HEK293 (cell line): ENCODE measurements around the gene CLCN3.

ENCODE experiments used
- CTCF ChIA-PET: fragments of 350-600 bp; formaldehyde crosslinking; extraction: SDS; loops from one replicate; lab custom pipeline; 2021; ENCODE audit warnings: antibody characterized with exemption; lab: Yijun Ruan, JAX
- POLR2A ChIA-PET: fragments of 300-600 bp; formaldehyde crosslinking; extraction: SDS; loops from one replicate; lab custom pipeline; 2020; ENCODE audit warnings: antibody characterized with exemption, inconsistent platforms; lab: Yijun Ruan, JAX
- H3K27ac ChIP-seq: fragments of 200-500 bp; sonication (Bioruptor generic); 2 replicates; pipeline ENCODE4 v1.5.1; 2014; ENCODE audit warnings: low read depth, low read length, control low read depth, inconsistent platforms; ENCODE audit errors: extremely low read depth
- H3K36me3 ChIP-seq, 2 experiments: fragments of 200-500 bp in 1 of 2; sonication (Bioruptor generic) in 1 of 2; 1 replicate in 1 of 2; 2 replicates in 1 of 2; pipeline ENCODE4 v1.5.1; 2014 to 2017; ENCODE audit warnings: inconsistent platforms in 2 of 2, low read length in 2 of 2; ENCODE audit not compliant: control insufficient read depth in 2 of 2, insufficient read depth in 1 of 2
- H3K4me1 ChIP-seq: fragments of 200-500 bp; sonication (Bioruptor generic); 2 replicates; pipeline ENCODE4 v1.5.1; 2014; ENCODE audit warnings: mild to moderate bottlenecking, low read length, inconsistent platforms; ENCODE audit not compliant: control insufficient read depth, insufficient read depth
- H3K4me3 ChIP-seq: 2 replicates; pipeline ENCODE4 v1.5.1; 2011; ENCODE audit warnings: low read depth, mild to moderate bottlenecking, control low read depth, low read length, moderate library complexity
- H3K9me3 ChIP-seq: fragments of 200-500 bp; sonication (Bioruptor generic); 2 replicates; pipeline ENCODE4 v1.5.1; 2014; ENCODE audit warnings: low read depth, low read length, inconsistent platforms; ENCODE audit not compliant: control insufficient read depth, insufficient read depth
- GLI4 ChIP-seq: fragments of 450-650 bp; formaldehyde crosslinking; IDR thresholded peaks from 2 replicates; pipeline ENCODE4 v1.5.1; 2016; ENCODE audit warnings: missing biosample characterization, missing genetic modification characterization
- HOXC10 ChIP-seq: sonication (generic); formaldehyde crosslinking; IDR thresholded peaks from 2 replicates; pipeline ENCODE4 v1.8.1; 2023; ENCODE audit warnings: mild to moderate bottlenecking, missing genetic modification reagents
- KLF7 ChIP-seq: fragments of 450-650 bp; formaldehyde crosslinking; IDR thresholded peaks from 2 replicates; pipeline ENCODE4 v1.5.1; 2016; ENCODE audit warnings: missing biosample characterization, missing genetic modification characterization, borderline replicate concordance
- ZBTB20 ChIP-seq: fragments of 450-650 bp; formaldehyde crosslinking; IDR thresholded peaks from 2 replicates; pipeline ENCODE4 v1.5.1; 2016; ENCODE audit warnings: missing biosample characterization, missing genetic modification characterization
- ZNF146 ChIP-seq: fragments of 450-650 bp; formaldehyde crosslinking; IDR thresholded peaks from 2 replicates; pipeline ENCODE4 v1.5.1; 2016; ENCODE audit warnings: missing biosample characterization, missing genetic modification characterization
- ZNF184 ChIP-seq: fragments of 450-650 bp; IDR thresholded peaks from 2 replicates; pipeline ENCODE4 v1.5.1; 2018; ENCODE audit warnings: missing biosample characterization, mild to moderate bottlenecking, missing genetic modification characterization
- ZNF274 ChIP-seq, 2 experiments: fragments of 200-500 bp in 1 of 2; fragments of 450-650 bp in 1 of 2; sonication (Bioruptor generic) in 1 of 2; formaldehyde crosslinking in 1 of 2; IDR thresholded peaks; 2 replicates each; pipeline versions ENCODE4 v1.5.1 to v1.6.1; 2014 to 2016; ENCODE audit warnings: borderline replicate concordance in 1 of 2, inconsistent platforms in 1 of 2, low read length in 1 of 2, missing biosample characterization in 1 of 2, missing genetic modification characterization in 1 of 2
- ZNF324 ChIP-seq: fragments of 450-650 bp; formaldehyde crosslinking; IDR thresholded peaks from 2 replicates; pipeline ENCODE4 v1.5.1; 2016; ENCODE audit warnings: missing biosample characterization, missing genetic modification characterization
- TF ChIP-seq, protein P1 (sequence below): fragments of 450-650 bp; formaldehyde crosslinking; IDR thresholded peaks from 2 replicates; pipeline ENCODE4 v1.5.1; 2016; ENCODE audit warnings: missing biosample characterization, missing genetic modification characterization
- TF ChIP-seq, protein P2 (sequence below): sonication (generic); formaldehyde crosslinking; IDR thresholded peaks from 2 replicates; pipeline ENCODE4 v1.8.1; 2022; ENCODE audit warnings: mild to moderate bottlenecking, moderate library complexity, missing genetic modification reagents
- TF ChIP-seq, protein P3 (sequence below): fragments of 450-650 bp; formaldehyde crosslinking; IDR thresholded peaks from 2 replicates; pipeline ENCODE4 v1.5.1; 2016; ENCODE audit warnings: missing biosample characterization, missing genetic modification characterization
- TF ChIP-seq, protein P4 (sequence below): fragments of 450-650 bp; formaldehyde crosslinking; IDR thresholded peaks from 2 replicates; pipeline ENCODE4 v1.5.1; 2016; ENCODE audit warnings: missing biosample characterization, missing genetic modification characterization, low read depth

The CLCN3 gene

DNA sequence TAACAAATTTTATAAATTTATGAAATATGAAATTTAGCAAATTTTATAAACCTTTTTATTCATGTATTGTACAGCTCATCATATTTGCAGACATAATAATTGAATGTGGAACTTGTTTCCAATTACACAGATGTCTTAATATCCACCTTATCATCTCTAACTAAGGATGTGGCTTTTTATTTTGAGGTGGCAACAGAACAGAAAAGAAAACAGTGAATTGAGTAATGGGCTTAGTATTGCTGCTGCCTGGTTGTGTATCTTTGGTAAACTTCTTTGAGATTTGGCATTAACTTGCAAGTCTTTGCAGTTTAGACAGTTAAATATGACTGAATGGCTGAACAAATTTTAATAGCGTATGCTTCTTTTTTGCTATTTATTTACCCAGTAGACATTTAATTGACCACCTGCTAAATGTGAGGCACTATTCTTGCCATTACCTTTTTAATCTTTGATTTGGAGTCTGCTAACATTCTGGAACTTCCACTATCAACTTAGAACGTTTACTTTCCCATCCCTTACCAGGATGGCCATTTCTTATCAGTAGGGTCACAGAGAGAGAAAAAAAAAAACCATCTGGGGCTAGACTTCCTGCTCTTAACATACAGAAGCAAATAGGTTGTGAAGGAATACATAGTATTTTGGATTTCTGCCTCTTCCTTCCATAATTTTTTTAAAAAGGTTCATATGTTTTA lies 44.8 kb downstream of the CLCN3 start:
- no peaks in the 10 kb centered on the region for H3K9me3 ChIP-seq
- H3K4me3 ChIP-seq = no peak overlapping the region
- CTCF ChIA-PET = no interaction called here
- H3K36me3 ChIP-seq = peaks cover 0 to 6% of the 10 kb centered on the region in 2 experiments; a peak in 1 of 3 replicates
- POLR2A ChIA-PET = no interaction called here
- peaks cover 26% of the 10 kb centered on the region for H3K4me1 ChIP-seq
- no peak overlapping the region for H3K27ac ChIP-seq
- TF ChIP-seq, protein P1, sequence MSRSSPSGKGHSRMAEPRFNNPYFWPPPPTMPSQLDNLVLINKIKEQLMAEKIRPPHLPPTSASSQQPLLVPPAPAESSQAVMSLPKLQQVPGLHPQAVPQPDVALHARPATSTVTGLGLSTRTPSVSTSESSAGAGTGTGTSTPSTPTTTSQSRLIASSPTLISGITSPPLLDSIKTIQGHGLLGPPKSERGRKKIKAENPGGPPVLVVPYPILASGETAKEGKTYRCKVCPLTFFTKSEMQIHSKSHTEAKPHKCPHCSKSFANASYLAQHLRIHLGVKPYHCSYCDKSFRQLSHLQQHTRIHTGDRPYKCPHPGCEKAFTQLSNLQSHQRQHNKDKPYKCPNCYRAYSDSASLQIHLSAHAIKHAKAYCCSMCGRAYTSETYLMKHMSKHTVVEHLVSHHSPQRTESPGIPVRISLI (tag by site-specific recombination) = no peak
- no peak for TF ChIP-seq ZNF324 (tag by site-specific recombination)
- TF ChIP-seq, all 188 proteins: peak for 0

DNA sequence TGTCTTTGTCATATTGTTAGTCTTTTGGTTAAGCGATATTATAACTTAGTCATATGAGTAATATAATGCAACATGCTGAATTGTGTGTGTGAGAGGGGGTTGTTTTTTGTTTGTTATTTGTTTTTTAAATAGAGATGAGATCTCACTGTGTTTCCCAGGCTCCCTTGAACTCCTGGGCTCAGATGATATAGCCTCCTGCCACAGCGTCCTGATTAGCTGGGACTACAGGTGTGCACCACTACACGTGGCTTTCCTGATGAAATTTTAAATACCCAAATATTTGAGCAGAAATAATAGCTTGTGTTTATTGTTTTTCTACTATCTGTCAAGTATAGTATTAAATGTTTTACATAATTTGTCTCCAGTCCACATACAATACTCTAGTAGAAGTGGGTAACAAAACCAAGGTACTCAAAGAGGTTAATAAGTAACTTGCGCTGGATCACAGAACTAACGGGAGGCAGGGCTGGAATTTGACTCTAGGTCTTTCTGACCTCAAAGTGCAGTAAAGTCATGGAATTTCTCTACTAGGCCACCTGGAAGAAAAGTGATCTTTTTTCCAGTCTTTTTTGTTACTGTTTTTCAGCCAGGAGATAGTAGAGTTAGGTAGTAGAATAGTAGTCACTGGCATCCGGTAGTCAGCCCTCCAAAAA lies 47.8 kb downstream of the CLCN3 start:
- H3K9me3 ChIP-seq = no peaks in the 10 kb centered on the region
- H3K27ac ChIP-seq = no peak overlapping the region
- CTCF ChIA-PET = interaction anchor here (0.5 to 0.7 kb wide), 2 partner anchors 8 to 26 kb away, joined by 3 read pairs; no protein-coding TSS in a partner anchor
- TF ChIP-seq KLF7 (tag by site-specific recombination) (no peak), ZNF146 (tag by site-specific recombination) (no peak), ZBTB20 (tag by site-specific recombination) (no peak), ZNF274 (IDR thresholded peaks at IDR 0.05; ENCODE audit: low read length) (no peak), ZNF274 (tag by site-specific recombination; IDR thresholded peaks at IDR 0.05; ENCODE audit: borderline replicate concordance) (no peak), HOXC10 (CRISPR knock-in tag) (no peak), ZNF184 (tag by site-specific recombination) (no peak), GLI4 (tag by site-specific recombination) (no peak)
- TF ChIP-seq, protein P2, sequence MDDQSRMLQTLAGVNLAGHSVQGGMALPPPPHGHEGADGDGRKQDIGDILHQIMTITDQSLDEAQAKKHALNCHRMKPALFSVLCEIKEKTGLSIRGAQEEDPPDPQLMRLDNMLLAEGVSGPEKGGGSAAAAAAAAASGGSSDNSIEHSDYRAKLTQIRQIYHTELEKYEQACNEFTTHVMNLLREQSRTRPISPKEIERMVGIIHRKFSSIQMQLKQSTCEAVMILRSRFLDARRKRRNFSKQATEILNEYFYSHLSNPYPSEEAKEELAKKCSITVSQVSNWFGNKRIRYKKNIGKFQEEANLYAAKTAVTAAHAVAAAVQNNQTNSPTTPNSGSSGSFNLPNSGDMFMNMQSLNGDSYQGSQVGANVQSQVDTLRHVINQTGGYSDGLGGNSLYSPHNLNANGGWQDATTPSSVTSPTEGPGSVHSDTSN = no peak
- TF ChIP-seq, protein P3, sequence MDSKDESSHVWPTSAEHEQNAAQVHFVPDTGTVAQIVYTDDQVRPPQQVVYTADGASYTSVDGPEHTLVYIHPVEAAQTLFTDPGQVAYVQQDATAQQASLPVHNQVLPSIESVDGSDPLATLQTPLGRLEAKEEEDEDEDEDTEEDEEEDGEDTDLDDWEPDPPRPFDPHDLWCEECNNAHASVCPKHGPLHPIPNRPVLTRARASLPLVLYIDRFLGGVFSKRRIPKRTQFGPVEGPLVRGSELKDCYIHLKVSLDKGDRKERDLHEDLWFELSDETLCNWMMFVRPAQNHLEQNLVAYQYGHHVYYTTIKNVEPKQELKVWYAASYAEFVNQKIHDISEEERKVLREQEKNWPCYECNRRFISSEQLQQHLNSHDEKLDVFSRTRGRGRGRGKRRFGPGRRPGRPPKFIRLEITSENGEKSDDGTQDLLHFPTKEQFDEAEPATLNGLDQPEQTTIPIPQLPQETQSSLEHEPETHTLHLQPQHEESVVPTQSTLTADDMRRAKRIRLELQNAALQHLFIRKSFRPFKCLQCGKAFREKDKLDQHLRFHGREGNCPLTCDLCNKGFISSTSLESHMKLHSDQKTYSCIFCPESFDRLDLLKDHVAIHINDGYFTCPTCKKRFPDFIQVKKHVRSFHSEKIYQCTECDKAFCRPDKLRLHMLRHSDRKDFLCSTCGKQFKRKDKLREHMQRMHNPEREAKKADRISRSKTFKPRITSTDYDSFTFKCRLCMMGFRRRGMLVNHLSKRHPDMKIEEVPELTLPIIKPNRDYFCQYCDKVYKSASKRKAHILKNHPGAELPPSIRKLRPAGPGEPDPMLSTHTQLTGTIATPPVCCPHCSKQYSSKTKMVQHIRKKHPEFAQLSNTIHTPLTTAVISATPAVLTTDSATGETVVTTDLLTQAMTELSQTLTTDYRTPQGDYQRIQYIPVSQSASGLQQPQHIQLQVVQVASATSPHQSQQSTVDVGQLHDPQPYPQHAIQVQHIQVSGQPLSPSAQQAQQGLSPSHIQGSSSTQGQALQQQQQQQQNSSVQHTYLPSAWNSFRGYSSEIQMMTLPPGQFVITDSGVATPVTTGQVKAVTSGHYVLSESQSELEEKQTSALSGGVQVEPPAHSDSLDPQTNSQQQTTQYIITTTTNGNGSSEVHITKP = no peak
- TF ChIP-seq, protein P4, sequence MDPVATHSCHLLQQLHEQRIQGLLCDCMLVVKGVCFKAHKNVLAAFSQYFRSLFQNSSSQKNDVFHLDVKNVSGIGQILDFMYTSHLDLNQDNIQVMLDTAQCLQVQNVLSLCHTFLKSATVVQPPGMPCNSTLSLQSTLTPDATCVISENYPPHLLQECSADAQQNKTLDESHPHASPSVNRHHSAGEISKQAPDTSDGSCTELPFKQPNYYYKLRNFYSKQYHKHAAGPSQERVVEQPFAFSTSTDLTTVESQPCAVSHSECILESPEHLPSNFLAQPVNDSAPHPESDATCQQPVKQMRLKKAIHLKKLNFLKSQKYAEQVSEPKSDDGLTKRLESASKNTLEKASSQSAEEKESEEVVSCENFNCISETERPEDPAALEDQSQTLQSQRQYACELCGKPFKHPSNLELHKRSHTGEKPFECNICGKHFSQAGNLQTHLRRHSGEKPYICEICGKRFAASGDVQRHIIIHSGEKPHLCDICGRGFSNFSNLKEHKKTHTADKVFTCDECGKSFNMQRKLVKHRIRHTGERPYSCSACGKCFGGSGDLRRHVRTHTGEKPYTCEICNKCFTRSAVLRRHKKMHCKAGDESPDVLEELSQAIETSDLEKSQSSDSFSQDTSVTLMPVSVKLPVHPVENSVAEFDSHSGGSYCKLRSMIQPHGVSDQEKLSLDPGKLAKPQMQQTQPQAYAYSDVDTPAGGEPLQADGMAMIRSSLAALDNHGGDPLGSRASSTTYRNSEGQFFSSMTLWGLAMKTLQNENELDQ (tag by site-specific recombination) = no peak
- H3K36me3 ChIP-seq = peaks cover 0 to 6% of the 10 kb centered on the region in 2 experiments; a peak in 1 of 3 replicates
- H3K4me1 ChIP-seq = peaks cover 7% of the 10 kb centered on the region
- POLR2A ChIA-PET = no interaction called here
- no peak overlapping the region for H3K4me3 ChIP-seq
